ENCODE measurements around the gene RFC5. TPM values are rescaled to one million over a fixed set of nuclear protein-coding genes. Genes with fewer than 3 reads are reported as not detected.

Gene RFC5
- total RNA-seq, 1 experiment from 2014 or later: 78.6 TPM

DNA sequence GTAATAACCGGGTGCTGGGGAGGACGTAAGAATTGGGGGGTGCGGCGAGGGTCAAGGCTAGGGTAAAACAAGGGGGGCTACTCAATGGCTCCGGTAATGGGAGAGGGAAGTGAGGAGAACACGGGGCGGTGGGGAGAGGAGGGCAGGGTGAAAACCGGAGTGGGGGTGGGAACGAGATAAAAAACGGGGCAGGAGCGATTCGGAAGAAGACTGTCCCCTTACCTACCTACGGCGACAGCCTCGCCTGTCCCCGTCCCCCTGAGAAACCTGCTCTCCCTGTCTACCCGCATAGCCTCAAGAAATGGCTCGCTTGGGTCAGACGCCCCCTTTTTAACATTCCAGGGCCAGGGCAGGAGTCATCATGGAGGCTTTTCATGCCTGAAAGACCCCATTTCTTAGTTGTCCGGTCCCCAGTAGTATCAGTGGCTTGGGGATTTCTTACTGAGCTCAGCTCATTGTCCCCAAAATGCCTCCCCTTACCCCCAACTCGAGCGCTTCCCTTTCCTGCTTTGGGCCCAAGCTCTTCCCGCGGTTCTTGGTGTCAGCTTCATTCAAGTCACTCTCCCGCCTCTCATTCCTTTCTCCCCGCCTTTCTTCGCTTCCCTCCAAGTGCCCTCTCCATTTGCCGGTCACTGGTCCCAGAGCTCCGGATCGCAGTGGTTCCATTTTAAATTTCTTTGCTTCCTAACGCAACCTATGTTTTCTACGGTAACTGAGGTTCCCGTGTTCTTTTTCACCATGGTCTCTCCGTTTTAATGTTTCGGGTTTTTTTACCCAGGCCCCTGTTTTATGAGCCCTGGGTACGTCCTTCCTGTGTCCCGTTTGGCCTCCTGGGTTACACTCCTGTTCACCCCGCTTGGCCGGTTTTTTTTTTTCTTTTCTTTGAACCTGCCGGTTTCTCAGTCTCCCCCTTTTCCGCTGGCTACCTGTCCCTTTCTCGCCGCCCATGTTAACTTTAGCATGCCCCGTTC lies 45.7 kb downstream of the RFC5 start:
- H3K4me1 ChIP-seq (ENCODE audit: control insufficient read depth in 1 of 2, insufficient read depth in 2 of 2, low read length in 2 of 2): peaks cover 26 to 36% of the 10 kb centered on the region in 2 experiments
- H3K9me2 ChIP-seq (ENCODE audit: insufficient read depth): no peaks in the 10 kb centered on the region
- no peak overlapping the region for H2AFZ ChIP-seq (ENCODE audit: low read depth, low read length, poor library complexity, severe bottlenecking)
- peaks cover 0 to 5% of the 10 kb centered on the region in 2 experiments; a peak in 1 of 4 replicates for H3K36me3 ChIP-seq (ENCODE audit: control insufficient read depth in 1 of 2, insufficient read depth in 2 of 2, low read length in 2 of 2)
- BruUV-seq (replicated peaks): TSS peak; percentile 65
- intact Hi-C loops (cut with micrococcal nuclease): loop anchor here (5.0 kb wide), 1 partner anchor 40 kb away; the partner anchor contains the start of gene VSIG10
- H3K79me2 ChIP-seq (ENCODE audit: insufficient read depth, low read length): peaks cover 27% of the 10 kb centered on the region
- ChIA-PET CTCF (interaction anchor here (1.3 kb wide), 1 partner anchor 27 kb away, joined by 3 read pairs; no protein-coding TSS in a partner anchor), POLR2A (no interaction called here), RAD21 (ENCODE audit: low non-redundant PET in 1 of 2, low total read pairs in 2 of 2, uncharacterized antibody in 2 of 2, unreplicated experiment in 2 of 2) (no interaction called here)
- peak overlapping the region; percentile 85 for H3K4me2 ChIP-seq (ENCODE audit: low read length)
- peak overlapping the region; percentile 91 for H3K9ac ChIP-seq (ENCODE audit: low read length)
- H3K27ac ChIP-seq (ENCODE audit: low read depth, low read length): peak overlapping the region; percentile 91
- H3K9me3 ChIP-seq (ENCODE audit: control insufficient read depth in 1 of 2, insufficient read depth in 1 of 2, low read depth in 1 of 2, low read length in 2 of 2): no peaks in the 10 kb centered on the region
- H3K4me3 ChIP-seq (replicated peaks in 1 of 2; ENCODE audit: low read depth in 1 of 2, low read length in 2 of 2): peak overlapping the region; percentile 64 to 67
- H3K27me3 ChIP-seq (ENCODE audit: insufficient read depth, low read length): no peaks in the 10 kb centered on the region
- DNase-seq (ENCODE audit: low read depth, low spot score) (no peak), ATAC-seq (peak; percentile 41)
- no peaks in the 10 kb centered on the region for H4K20me1 ChIP-seq (ENCODE audit: insufficient read depth)
- TF ChIP-seq JUND (IDR thresholded peaks at IDR 0.05) (no peak), SP1 (IDR thresholded peaks at IDR 0.05; ENCODE audit: low read depth) (peak; percentile 20; the same call in 1 of the 2 replicates), ELF1 (IDR thresholded peaks at IDR 0.05; ENCODE audit: borderline replicate concordance, low read depth) (no peak), POLR2AphosphoS5 (IDR thresholded peaks at IDR 0.05; ENCODE audit: low read depth, low read length) (peak; percentile 85), SIN3A (IDR thresholded peaks at IDR 0.05; ENCODE audit: low read depth) (0 out of 2 replicates have a peak, but pooled peaks have one; percentile 39), SRF (IDR thresholded peaks at IDR 0.05; ENCODE audit: low read depth) (no peak), YY1 (IDR thresholded peaks at IDR 0.05; ENCODE audit: extremely low read depth, insufficient replicate concordance, low read depth, low read length) (no peak)
- TF ChIP-seq, protein P1, sequence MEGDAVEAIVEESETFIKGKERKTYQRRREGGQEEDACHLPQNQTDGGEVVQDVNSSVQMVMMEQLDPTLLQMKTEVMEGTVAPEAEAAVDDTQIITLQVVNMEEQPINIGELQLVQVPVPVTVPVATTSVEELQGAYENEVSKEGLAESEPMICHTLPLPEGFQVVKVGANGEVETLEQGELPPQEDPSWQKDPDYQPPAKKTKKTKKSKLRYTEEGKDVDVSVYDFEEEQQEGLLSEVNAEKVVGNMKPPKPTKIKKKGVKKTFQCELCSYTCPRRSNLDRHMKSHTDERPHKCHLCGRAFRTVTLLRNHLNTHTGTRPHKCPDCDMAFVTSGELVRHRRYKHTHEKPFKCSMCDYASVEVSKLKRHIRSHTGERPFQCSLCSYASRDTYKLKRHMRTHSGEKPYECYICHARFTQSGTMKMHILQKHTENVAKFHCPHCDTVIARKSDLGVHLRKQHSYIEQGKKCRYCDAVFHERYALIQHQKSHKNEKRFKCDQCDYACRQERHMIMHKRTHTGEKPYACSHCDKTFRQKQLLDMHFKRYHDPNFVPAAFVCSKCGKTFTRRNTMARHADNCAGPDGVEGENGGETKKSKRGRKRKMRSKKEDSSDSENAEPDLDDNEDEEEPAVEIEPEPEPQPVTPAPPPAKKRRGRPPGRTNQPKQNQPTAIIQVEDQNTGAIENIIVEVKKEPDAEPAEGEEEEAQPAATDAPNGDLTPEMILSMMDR (IDR thresholded peaks at IDR 0.05 in 2 of 3, conservative IDR thresholded peaks at IDR 0.05 in 1 of 3; ENCODE audit: borderline replicate concordance in 1 of 3, insufficient read depth in 1 of 3, low read depth in 2 of 3, low read length in 2 of 3): no peak
